NCI-H1436 treated with DMSO at 0.1 percent for 48 hours (cell line): ENCODE results near the gene CMTR2.

Experiments used
- DNase-seq: peaks from one replicate; lab custom pipeline; 2025; lab: John Stamatoyannopoulos, UW

CMTR2 gene

GRCh38 chr16:71276589-71277334 is 12.4 kb downstream of the CMTR2 start:
- no peak for DNase-seq

- no peak for DNase-seq
These were observed 15.8 kb downstream of the CMTR2 start for GRCh38 chr16:71273384-71273783.

GRCh38 chr16:71264299-71264698 is 24.9 kb downstream of the CMTR2 start:
- DNase-seq: no peak

- DNase-seq: no peak
These were observed 25.6 kb downstream of the CMTR2 start for GRCh38 chr16:71263582-71263981.

- no peak for DNase-seq
These were observed 26.8 kb downstream of the CMTR2 start for GRCh38 chr16:71262391-71262790.

GRCh38 chr16:71260995-71261394 is 28.2 kb downstream of the CMTR2 start:
- no peak for DNase-seq

- DNase-seq: no peak
These were observed 30.1 kb downstream of the CMTR2 start for GRCh38 chr16:71259086-71259485.

GRCh38 chr16:71258372-71258771 is 30.8 kb downstream of the CMTR2 start:
- DNase-seq: no peak

- DNase-seq: no peak
These were observed 31.4 kb downstream of the CMTR2 start for GRCh38 chr16:71257768-71258167.

GRCh38 chr16:71255721-71256120 is 33.5 kb downstream of the CMTR2 start:
- no peak for DNase-seq

- DNase-seq: no peak
These were observed 34.2 kb downstream of the CMTR2 start for GRCh38 chr16:71254832-71255525.

- no peak for DNase-seq
These were observed 38.6 kb downstream of the CMTR2 start for GRCh38 chr16:71250461-71251235.

- no peak for DNase-seq
These were observed 39.8 kb downstream of the CMTR2 start for GRCh38 chr16:71249399-71249798.

- no peak for DNase-seq
These were observed 41.7 kb downstream of the CMTR2 start for GRCh38 chr16:71247478-71247877.

GRCh38 chr16:71246309-71246708 is 42.9 kb downstream of the CMTR2 start:
- no peak for DNase-seq

- no peak for DNase-seq
These were observed 44.7 kb downstream of the CMTR2 start for GRCh38 chr16:71244521-71244920.

- no peak for DNase-seq
These were observed 46.6 kb downstream of the CMTR2 start for GRCh38 chr16:71242601-71243000.

GRCh38 chr16:71242036-71242435 is 47.2 kb downstream of the CMTR2 start:
- DNase-seq: no peak
